Progenitor cell of endocrine pancreas (in vitro differentiated cells): ENCODE data around the gene B3GALT5. TPM values are rescaled to one million over a fixed set of nuclear protein-coding genes. Genes with fewer than 3 reads are reported as not detected.
A peak's percentile ranks its signal among the peaks of the same experiment; 100 is the strongest.

ENCODE experiments used
- DNase-seq: peaks from one replicate; pipeline ENCODE4 v3.0.0; 2021; ENCODE audit warnings: low spot score; ENCODE audit not compliant: unreplicated experiment
- H3K27ac Mint-ChIP-seq: 2 replicates; pipeline ENCODE4 v1.8.0; 2021; ENCODE audit warnings: mild to moderate bottlenecking, moderate library complexity, mixed read lengths
- H3K27me3 Mint-ChIP-seq: 2 replicates; pipeline ENCODE4 v1.8.0; 2021; ENCODE audit warnings: mixed read lengths
- H3K36me3 Mint-ChIP-seq: 2 replicates; pipeline ENCODE4 v1.8.0; 2022; ENCODE audit warnings: mixed read lengths; ENCODE audit not compliant: insufficient read depth
- H3K4me1 Mint-ChIP-seq: 2 replicates; pipeline ENCODE4 v1.8.0; 2021; ENCODE audit warnings: low read depth, mixed read lengths
- H3K4me3 Mint-ChIP-seq: 2 replicates; pipeline ENCODE4 v1.8.0; 2021; ENCODE audit warnings: low read depth, mild to moderate bottlenecking, moderate library complexity, mixed read lengths
- H3K9me3 Mint-ChIP-seq: 2 replicates; pipeline ENCODE4 v1.8.0; 2021; ENCODE audit warnings: low read depth, mixed read lengths
- CTCF ChIP-seq: fragments of 200-600 bp; sonication (generic); IDR thresholded peaks from one replicate; pipeline ENCODE4 v1.5.0; 2021; ENCODE audit warnings: antibody characterized with exemption, mild to moderate bottlenecking; ENCODE audit not compliant: unreplicated experiment
- total RNA-seq: library from RNA; stranded (reverse); gene quantifications from 2 replicates; pipeline ENCODE4 v1.2.1, GENCODE V29; 2021

Gene B3GALT5
- total RNA-seq, 1 donor from 2014 or later: 0.86 TPM

GRCh38 chr21:39637971-39638240 lies 25.2 kb downstream of the B3GALT5 start:
- no peak overlapping the region for H3K4me3 Mint-ChIP-seq
- H3K36me3 Mint-ChIP-seq: no peaks in the 10 kb centered on the region
- no peak overlapping the region for H3K27ac Mint-ChIP-seq
- peaks cover 25% of the 10 kb centered on the region for H3K4me1 Mint-ChIP-seq
- H3K9me3 Mint-ChIP-seq: no peaks in the 10 kb centered on the region
- no peak for DNase-seq
- H3K27me3 Mint-ChIP-seq: peaks cover 16% of the 10 kb centered on the region
- no peak for TF ChIP-seq CTCF

- Mint-ChIP-seq H3K9me3 (no peaks in the 10 kb centered on the region), H3K4me3 (no peak overlapping the region), H3K27ac (no peak overlapping the region), H3K36me3 (no peaks in the 10 kb centered on the region), H3K4me1 (peaks cover 25% of the 10 kb centered on the region), H3K27me3 (peaks cover 16% of the 10 kb centered on the region)
- DNase-seq: no peak
- TF ChIP-seq CTCF: no peak
Measured at GRCh38 chr21:39638281-39638680, 25.5 kb downstream of the B3GALT5 start.

- Mint-ChIP-seq H3K27ac (no peak overlapping the region), H3K4me3 (no peak overlapping the region), H3K27me3 (peaks cover 10% of the 10 kb centered on the region), H3K36me3 (no peaks in the 10 kb centered on the region), H3K4me1 (peaks cover 43% of the 10 kb centered on the region), H3K9me3 (no peaks in the 10 kb centered on the region)
- no peak for DNase-seq
- TF ChIP-seq CTCF: no peak
Measured at GRCh38 chr21:39640754-39641153, 28.0 kb downstream of the B3GALT5 start.

GRCh38 chr21:39641827-39642450 lies 29.2 kb downstream of the B3GALT5 start:
- Mint-ChIP-seq H3K36me3 (no peaks in the 10 kb centered on the region), H3K27me3 (peaks cover 3% of the 10 kb centered on the region), H3K4me1 (peaks cover 42% of the 10 kb centered on the region), H3K9me3 (no peaks in the 10 kb centered on the region), H3K4me3 (no peak overlapping the region), H3K27ac (no peak overlapping the region)
- DNase-seq: no peak
- TF ChIP-seq CTCF: no peak

GRCh38 chr21:39644062-39644560 lies 31.4 kb downstream of the B3GALT5 start:
- Mint-ChIP-seq H3K27me3 (no peaks in the 10 kb centered on the region), H3K9me3 (no peaks in the 10 kb centered on the region), H3K36me3 (no peaks in the 10 kb centered on the region), H3K27ac (no peak overlapping the region), H3K4me3 (peak overlapping the region; percentile 2), H3K4me1 (peaks cover 27% of the 10 kb centered on the region)
- DNase-seq: no peak
- TF ChIP-seq CTCF: no peak
